DLD1 (cell line): ENCODE data around the gene UACA.

Source experiments
- in situ Hi-C: cut with HindIII; loops from 2 replicates; pipeline ENCODE4 v1.10.0; 2017; ENCODE audit warnings: low sequenced_read_pairs

The UACA gene

DNA sequence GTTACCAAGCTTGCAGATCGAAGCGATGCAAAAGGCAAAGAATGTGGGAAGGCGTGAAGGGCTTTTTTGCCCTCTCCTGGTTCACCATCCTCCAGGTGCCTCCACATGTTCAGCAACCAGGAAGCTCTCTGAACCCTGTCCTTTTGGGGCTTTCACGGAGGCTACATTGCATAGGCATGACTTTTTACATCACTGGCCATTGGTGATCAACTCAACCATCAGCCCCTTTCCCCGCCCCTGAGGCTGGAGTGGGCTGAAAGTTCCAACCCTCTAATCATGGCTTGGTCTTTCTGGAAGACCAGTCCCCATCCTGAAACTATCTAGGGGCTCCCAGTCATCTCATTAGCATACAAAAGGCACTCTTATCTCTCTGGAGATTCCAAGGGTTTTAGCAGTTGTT is 52.6 kb downstream of the UACA start:
- in situ Hi-C loops = no loop called here

GRCh38 chr15:70708839-70709238 is 54.5 kb downstream of the UACA start:
- in situ Hi-C loops = no loop called here

DNA sequence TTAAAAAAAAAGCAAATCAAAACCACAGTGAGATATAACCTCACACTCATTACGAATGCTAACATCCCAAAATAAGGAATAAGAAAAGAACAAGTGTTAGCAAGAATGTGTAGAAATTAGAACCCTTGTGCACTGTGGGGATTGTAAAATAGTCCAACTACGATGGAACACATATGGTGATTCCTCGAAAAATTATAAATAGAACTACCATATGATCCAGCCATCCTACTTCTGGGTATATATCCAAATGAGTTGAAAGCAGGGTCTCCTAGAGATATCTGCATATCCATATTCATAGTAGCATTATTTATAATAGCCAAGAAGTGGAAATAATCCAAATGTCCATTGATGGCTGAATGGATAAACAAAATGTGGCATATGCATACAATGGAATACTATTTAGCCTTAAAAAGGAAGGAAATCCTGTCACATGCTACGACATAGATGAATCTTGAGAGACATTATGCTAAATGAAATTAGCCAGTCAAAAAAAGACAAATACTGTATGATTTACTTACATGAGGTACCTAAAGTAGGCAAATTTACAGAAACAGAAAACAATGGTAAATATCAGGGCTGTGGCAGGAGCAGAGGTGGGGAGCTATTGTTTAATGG is 55.6 kb downstream of the UACA start:
- in situ Hi-C loops = no loop called here

- in situ Hi-C loops = no loop called here
Observed at GRCh38 chr15:70704731-70705130, 58.6 kb downstream of the UACA start.

GRCh38 chr15:70704166-70704565 is 59.2 kb downstream of the UACA start:
- in situ Hi-C loops = no loop called here

DNA sequence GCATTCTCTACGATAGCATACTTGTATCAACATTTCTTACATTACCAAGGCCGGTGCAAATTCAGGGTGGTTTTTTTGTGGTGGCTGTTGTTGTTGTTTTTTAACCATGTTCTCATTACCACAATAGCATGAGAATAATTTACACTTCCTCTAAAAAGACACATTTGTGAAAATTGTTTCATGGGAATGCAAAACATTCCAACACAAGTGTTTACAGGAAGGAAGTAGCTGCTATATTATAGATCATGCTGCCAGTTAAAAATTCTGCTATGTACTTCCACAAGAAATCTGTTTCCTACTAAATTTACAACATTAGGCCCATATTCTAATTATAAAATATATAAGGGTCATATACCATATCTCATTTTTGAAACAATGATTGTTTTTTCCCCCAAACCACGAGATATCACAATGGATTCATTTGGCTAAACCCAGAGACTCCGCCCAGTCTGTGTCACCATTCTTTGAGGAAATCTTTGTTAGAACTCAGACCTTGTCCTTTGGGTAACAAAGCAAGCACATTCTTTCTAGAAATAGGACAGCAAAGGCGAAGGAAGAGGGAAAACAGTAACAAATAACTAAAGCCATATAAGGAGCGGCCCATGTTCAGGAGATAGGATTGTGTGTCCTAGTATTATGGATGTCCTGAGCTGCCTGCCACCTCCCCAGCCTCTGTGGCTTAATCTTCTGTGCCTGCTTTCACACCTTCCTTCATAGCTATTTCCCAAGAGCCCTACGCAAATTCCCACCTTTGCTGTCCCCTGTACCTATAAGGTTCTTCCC is 60.1 kb downstream of the UACA start:
- in situ Hi-C loops = no loop called here

- in situ Hi-C loops = no loop called here
Observed at GRCh38 chr15:70702584-70702983, 60.8 kb downstream of the UACA start.

GRCh38 chr15:70701891-70702568 is 61.3 kb downstream of the UACA start:
- in situ Hi-C loops = no loop called here

- in situ Hi-C loops = no loop called here
Observed at GRCh38 chr15:70701171-70701570, 62.2 kb downstream of the UACA start.

DNA sequence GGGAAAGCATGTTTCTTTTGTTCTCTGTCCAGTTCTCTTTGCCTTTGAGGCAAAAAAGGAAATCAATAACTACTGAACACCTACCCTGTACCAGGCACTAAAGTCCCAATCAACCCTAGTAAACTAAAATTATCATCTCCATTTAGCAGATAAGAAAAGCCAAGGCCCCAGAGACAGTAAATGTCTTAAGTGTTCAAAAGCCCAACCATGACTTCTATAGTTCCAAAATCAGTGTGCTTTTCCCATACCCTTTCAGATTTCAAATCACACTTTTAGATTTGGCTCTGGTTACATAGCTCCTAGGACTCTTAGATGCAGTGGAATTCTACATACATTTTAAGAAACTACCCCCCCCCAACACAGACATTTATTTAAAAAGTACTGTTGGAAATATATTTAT is 63.5 kb downstream of the UACA start:
- in situ Hi-C loops = no loop called here

DNA sequence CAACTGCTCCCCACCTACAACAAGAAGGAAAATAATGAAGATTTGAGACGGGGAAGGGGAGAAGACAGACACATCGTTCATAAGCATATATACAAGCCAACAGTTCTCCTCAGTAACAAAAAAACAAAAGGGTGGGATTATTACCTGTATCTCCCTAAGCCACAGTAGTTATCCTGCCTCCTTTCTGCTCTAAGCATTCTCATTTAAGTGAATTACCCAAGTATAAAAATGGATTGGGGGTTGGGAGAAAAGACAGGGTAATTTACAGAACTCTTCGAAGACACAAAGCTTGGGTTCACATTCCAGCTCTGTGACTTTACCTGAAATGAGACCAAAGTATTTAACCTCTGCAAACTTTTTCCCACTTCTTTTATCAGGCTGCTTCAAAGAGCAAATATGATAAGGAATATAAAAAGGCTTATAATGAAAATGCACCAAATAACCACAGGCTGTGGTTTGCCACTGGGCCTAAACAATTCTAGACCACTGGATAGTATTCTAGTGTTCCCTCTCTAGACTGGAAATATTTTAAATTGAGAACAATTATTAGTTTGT is 64.4 kb downstream of the UACA start:
- in situ Hi-C loops = no loop called here

DNA sequence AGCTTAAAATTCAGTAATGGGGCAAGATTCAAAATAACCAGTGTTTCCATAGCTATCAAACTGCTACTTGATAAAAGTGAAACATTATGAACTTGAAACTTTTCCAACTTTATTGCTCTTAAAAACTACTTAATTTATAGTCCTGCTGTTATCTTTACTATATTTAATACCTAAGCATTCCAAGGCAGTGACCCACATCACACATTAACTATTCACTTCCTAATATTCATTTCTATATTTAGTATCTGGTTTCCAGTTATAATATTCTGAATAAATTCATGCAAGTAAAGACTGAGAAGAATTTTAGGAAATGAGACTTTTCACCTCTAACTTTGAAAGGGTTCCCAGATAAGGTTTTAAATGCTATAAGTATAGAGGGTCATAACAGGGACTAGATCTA is 64.9 kb downstream of the UACA start:
- in situ Hi-C loops = no loop called here

DNA sequence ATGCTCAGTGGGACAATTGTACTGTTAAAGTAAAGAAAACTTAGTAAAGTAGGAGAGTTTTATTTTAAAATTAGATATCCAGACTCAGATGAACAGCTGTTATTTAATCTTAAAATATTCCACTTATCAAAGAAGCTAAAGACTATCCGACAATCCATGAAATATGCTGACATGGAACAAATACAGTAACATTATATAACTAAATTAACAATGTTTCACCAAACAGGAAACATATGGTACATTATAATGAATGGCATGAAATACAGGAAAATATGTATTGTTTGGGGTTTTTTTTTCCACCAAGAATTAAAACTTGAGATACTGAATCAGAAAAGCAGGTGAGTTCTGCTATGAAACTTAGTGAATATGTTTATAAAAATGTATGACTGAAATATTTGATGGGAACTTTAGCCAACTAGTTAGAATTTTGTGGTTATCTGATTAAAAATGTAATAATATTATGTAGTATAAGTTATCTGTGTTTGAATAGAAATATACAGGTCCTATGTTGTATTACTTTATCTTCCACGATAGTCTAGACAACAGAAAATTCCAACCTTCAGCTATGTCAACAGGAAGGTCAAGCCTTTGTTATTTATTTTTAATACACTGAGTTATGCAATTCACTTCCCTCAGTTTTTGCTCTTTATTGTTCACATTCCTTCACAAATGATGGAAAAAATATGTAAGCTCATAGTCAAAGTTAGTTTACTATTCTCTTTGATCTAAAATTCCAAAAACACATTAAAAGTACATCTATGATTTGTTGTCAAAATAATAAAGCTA is 72.7 kb downstream of the UACA start:
- in situ Hi-C loops = no loop called here

DNA sequence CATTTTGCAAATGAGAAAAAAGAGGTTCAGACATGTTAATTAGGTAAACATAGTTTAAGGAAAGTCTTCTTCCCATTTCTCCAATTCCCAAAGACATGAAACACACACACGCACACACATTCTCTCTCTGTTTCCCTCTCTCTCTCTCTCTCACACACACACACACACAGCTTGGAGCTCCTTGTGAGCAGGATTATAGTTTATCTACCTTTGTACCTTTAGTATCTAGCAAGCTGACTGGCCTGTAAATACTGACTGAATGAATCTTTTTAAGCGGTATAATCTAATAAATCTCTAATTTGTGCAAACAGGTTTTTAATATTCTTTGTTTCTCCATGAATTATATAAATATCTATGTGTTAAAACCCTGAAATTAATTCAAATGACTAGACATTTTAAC is 73.3 kb downstream of the UACA start:
- in situ Hi-C loops = no loop called here

DNA sequence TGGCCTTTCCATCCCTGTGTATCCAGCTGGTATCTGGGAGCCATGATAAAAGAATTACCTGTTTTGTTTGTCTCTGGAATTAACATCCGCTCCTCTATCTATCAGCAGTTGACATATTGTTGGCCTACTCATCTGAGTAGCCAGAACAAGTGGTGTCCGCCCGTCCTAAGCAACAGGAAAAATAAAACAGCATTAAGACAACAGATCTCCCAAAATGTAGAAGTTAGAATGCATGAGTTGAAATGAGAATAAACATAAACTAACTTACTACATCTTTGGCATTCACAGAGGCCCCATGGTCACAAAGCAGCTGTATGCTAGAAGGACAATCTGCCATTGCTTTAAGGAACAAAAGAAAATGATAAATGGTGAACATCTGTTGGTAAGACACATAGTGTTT is 75.9 kb downstream of the UACA start:
- in situ Hi-C loops = no loop called here

DNA sequence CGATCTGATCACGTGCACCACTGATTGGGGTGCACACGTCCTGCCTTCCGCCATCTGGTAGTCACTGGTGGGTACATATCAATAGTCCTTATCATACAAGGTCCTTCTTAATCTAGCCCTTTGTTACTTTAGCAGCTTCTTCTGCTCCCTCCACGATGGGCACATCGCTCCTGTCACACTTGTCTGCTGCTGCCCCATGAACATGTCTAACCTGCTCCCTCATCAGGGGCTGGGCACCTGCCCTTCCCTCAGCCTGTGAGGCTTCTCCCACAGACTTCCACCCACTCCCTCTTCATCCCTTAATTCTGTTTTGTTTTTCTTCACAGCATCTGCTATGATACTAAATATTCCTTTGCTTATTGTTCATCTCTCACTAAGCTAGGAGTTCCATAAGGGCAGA is 82.5 kb downstream of the UACA start:
- in situ Hi-C loops = no loop called here

GRCh38 chr15:70679919-70680231 is 83.5 kb downstream of the UACA start:
- in situ Hi-C loops = no loop called here

DNA sequence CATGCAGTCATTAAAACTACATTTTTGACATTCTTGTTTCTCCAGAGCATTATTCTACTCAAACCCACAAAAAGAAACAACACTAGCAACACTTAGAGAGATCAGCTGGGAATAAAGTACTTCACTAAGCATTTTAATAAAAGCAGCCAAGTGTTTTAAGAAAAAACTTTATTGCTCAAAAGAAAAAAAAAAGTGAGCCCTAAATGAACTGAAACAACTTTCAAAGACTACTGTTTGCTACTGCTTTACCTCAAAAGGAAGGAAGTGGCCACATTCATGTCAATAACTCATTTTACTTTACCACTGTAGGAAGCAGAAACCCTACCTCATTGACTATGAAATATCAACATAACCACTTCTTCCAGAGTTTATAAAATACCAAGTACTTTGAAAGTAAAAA is 91.3 kb downstream of the UACA start:
- in situ Hi-C loops = no loop called here

DNA sequence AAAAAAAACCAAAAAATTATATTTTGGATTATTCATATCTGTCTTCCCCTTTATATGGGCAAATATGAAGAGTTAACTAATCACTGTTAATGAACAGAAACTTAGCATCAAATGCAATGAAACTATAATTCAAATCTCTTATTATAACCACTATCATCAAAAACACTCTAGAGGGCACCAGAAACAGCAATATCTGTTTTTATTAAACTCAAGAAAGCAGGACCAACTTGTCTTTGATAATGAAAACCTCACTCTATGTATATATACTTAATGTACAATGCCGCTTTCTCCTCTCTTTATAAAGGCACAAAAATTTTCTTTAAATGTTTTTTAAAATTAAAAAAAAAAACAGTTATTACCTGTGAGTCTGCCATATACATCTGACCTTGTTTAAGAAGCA is 92.7 kb downstream of the UACA start:
- in situ Hi-C loops = no loop called here

DNA sequence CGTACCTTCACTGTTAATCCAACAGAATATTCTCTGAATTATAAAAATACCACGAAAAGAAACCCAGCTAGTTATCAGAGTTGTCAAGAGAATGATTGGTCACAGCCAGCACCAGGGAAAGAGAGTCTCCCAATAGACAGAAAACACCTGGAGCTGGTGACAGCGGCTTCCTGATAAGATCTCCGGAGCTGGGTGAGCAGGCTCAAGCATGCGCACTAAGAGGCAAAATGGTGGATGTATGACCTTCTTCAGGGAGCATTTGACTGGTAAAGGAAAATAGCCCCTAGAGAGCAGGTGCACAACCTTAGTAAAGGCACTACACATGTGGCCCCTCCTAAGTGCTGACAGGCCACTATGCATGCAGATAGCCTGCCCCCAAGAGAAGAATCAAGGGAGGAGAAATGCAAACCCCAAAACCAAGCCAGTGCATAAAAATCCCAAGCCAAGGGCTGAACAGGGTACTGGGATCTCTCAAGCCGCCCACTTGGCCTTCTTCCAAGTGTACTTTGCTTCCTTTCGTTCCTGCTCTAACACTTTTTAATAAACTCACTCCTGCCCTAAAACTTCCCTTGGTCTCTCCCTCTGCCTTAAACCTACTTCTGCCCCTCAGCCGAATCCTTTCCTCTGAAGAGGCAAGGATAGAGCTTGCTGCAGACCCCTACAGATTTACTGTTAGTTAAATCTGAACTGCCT is 93.2 kb downstream of the UACA start:
- in situ Hi-C loops = no loop called here
